Activated T-cell treated with anti-CD3 and anti-CD28 coated beads, Interleukin-2, amount 50 U/mL, for 72 hours (primary cell): ENCODE data around the gene NEAT1. TPM values are rescaled to one million over a fixed set of nuclear protein-coding genes. Genes with fewer than 3 reads are reported as not detected.

ENCODE experiments used
- ATAC-seq, 2 donors: fragments of 150-1000 bp; cut with Tn5 transposase; replicated peaks in 1 of 2; 2 replicates each; pipeline ENCODE4 v1.10.0; 2021; ENCODE audit warnings: moderate library complexity in 2 of 2, mild to moderate bottlenecking in 1 of 2
- DNase-seq, 2 donors: peaks; one replicate each; pipeline ENCODE4 v3.0.0; 2021 to 2022; ENCODE audit warnings: mixed read lengths in 1 of 2
- H3K27ac Mint-ChIP-seq: one replicate; pipeline ENCODE4 v1.8.0; 2022; ENCODE audit warnings: mild to moderate bottlenecking, moderate library complexity, mixed read lengths
- H3K27me3 Mint-ChIP-seq: one replicate; pipeline ENCODE4 v1.8.0; 2022; ENCODE audit warnings: low read depth, mixed read lengths
- H3K36me3 Mint-ChIP-seq, 2 donors: one replicate each; pipeline ENCODE4 v1.8.0; 2022; ENCODE audit warnings: mixed read lengths in 2 of 2, mild to moderate bottlenecking in 1 of 2; ENCODE audit not compliant: insufficient read depth in 2 of 2
- H3K4me1 Mint-ChIP-seq: one replicate; pipeline ENCODE4 v1.8.0; 2022; ENCODE audit warnings: low read depth, mixed read lengths
- H3K4me3 Mint-ChIP-seq, 2 donors: one replicate each; pipeline ENCODE4 v1.8.0; 2022; ENCODE audit warnings: mild to moderate bottlenecking in 2 of 2, mixed read lengths in 2 of 2, moderate library complexity in 2 of 2
- H3K9me3 Mint-ChIP-seq, 2 donors: one replicate each; pipeline ENCODE4 v1.8.0; 2022; ENCODE audit warnings: mixed read lengths in 2 of 2
- total RNA-seq, 2 donors: library from RNA; stranded (reverse); gene quantifications; one replicate each; pipeline ENCODE4 v1.2.3, GENCODE V29; 2022

Gene NEAT1
- total RNA-seq, 2 donors from 2014 or later: 678 to 1,151 TPM

GRCh38 chr11:65432100-65432650 is 9.6 kb downstream of the NEAT1 start:
- peak overlapping the region; percentile 55 to 76 for H3K4me3 Mint-ChIP-seq
- DNase-seq (no peak), ATAC-seq (no peak)
- H3K4me1 Mint-ChIP-seq: peaks cover 94% of the 10 kb centered on the region
- H3K27ac Mint-ChIP-seq: peak overlapping the region; percentile 86
- H3K27me3 Mint-ChIP-seq: no peaks in the 10 kb centered on the region
- H3K9me3 Mint-ChIP-seq: no peaks in the 10 kb centered on the region
- peaks cover 30 to 66% of the 10 kb centered on the region in 2 donors for H3K36me3 Mint-ChIP-seq

- no peak for DNase-seq
- Mint-ChIP-seq H3K27me3 (no peaks in the 10 kb centered on the region), H3K4me1 (peaks cover 94% of the 10 kb centered on the region), H3K4me3 (peak overlapping the region; percentile 55 to 76), H3K27ac (peak overlapping the region; percentile 86), H3K9me3 (no peaks in the 10 kb centered on the region), H3K36me3 (peaks cover 28 to 67% of the 10 kb centered on the region in 2 donors)
- ATAC-seq: no peak
These were observed 10.3 kb downstream of the NEAT1 start for GRCh38 chr11:65432686-65433582.

GRCh38 chr11:65433657-65434056 is 11.1 kb downstream of the NEAT1 start:
- H3K4me3 Mint-ChIP-seq: no peak overlapping the region
- H3K27ac Mint-ChIP-seq: peak overlapping the region; percentile 86
- peaks cover 93% of the 10 kb centered on the region for H3K4me1 Mint-ChIP-seq
- DNase-seq (no peak), ATAC-seq (no peak)
- H3K36me3 Mint-ChIP-seq: peaks cover 28 to 68% of the 10 kb centered on the region in 2 donors
- no peaks in the 10 kb centered on the region for H3K9me3 Mint-ChIP-seq
- no peaks in the 10 kb centered on the region for H3K27me3 Mint-ChIP-seq

- Mint-ChIP-seq H3K4me1 (peaks cover 93% of the 10 kb centered on the region), H3K27ac (peak overlapping the region; percentile 86), H3K27me3 (no peaks in the 10 kb centered on the region), H3K36me3 (peaks cover 29 to 71% of the 10 kb centered on the region in 2 donors), H3K4me3 (peak overlapping the region in 1 of 2 donors; percentile 37), H3K9me3 (no peaks in the 10 kb centered on the region)
- no peak for ATAC-seq
- DNase-seq: no peak
These were observed 11.6 kb downstream of the NEAT1 start for GRCh38 chr11:65434057-65434666.

- peak overlapping the region; percentile 86 for H3K27ac Mint-ChIP-seq
These were observed 12.2 kb downstream of the NEAT1 start for GRCh38 chr11:65434667-65435410.

GRCh38 chr11:65435411-65435931 is 12.9 kb downstream of the NEAT1 start:
- Mint-ChIP-seq H3K9me3 (no peaks in the 10 kb centered on the region), H3K4me3 (peak overlapping the region; percentile 21 to 37), H3K36me3 (peaks cover 25 to 74% of the 10 kb centered on the region in 2 donors), H3K4me1 (peaks cover 93% of the 10 kb centered on the region), H3K27ac (peak overlapping the region; percentile 86), H3K27me3 (no peaks in the 10 kb centered on the region)
- ATAC-seq: no peak
- DNase-seq: no peak

More at GRCh38 chr11:65434667-65435410, 12.2 kb downstream of the NEAT1 start:
- H3K27me3 Mint-ChIP-seq: no peaks in the 10 kb centered on the region
- no peaks in the 10 kb centered on the region for H3K9me3 Mint-ChIP-seq
- DNase-seq (no peak), ATAC-seq (no peak)
- H3K4me3 Mint-ChIP-seq: peak overlapping the region; percentile 21 to 37
- H3K4me1 Mint-ChIP-seq: peaks cover 93% of the 10 kb centered on the region
- peaks cover 29 to 73% of the 10 kb centered on the region in 2 donors for H3K36me3 Mint-ChIP-seq

GRCh38 chr11:65435981-65436411 is 13.4 kb downstream of the NEAT1 start:
- Mint-ChIP-seq H3K36me3 (peaks cover 25 to 73% of the 10 kb centered on the region in 2 donors), H3K27ac (peak overlapping the region; percentile 86), H3K4me1 (peaks cover 93% of the 10 kb centered on the region), H3K27me3 (no peaks in the 10 kb centered on the region), H3K9me3 (no peaks in the 10 kb centered on the region), H3K4me3 (peak overlapping the region; percentile 21 to 37)
- ATAC-seq: peak; percentile 16 to 17
- no peak for DNase-seq

- peak; percentile 20 to 24 for ATAC-seq
These were observed 13.9 kb downstream of the NEAT1 start for GRCh38 chr11:65436412-65437032.

GRCh38 chr11:65437436-65438227 is 15.0 kb downstream of the NEAT1 start:
- H3K4me3 Mint-ChIP-seq: peak overlapping the region; percentile 28 to 43
- peak overlapping the region; percentile 79 for H3K27ac Mint-ChIP-seq
- H3K9me3 Mint-ChIP-seq: no peaks in the 10 kb centered on the region
- no peaks in the 10 kb centered on the region for H3K27me3 Mint-ChIP-seq
- H3K36me3 Mint-ChIP-seq: peaks cover 28 to 79% of the 10 kb centered on the region in 2 donors
- no peak for ATAC-seq
- peaks cover 88% of the 10 kb centered on the region for H3K4me1 Mint-ChIP-seq
- DNase-seq: no peak

More at GRCh38 chr11:65436412-65437032, 13.9 kb downstream of the NEAT1 start:
- H3K27ac Mint-ChIP-seq: peak overlapping the region; percentile 68
- DNase-seq: no peak
- peak overlapping the region in 1 of 2 donors; percentile 18 for H3K4me3 Mint-ChIP-seq
- peaks cover 25 to 76% of the 10 kb centered on the region in 2 donors for H3K36me3 Mint-ChIP-seq
- no peaks in the 10 kb centered on the region for H3K27me3 Mint-ChIP-seq
- peaks cover 90% of the 10 kb centered on the region for H3K4me1 Mint-ChIP-seq
- H3K9me3 Mint-ChIP-seq: no peaks in the 10 kb centered on the region

- H3K27ac Mint-ChIP-seq: peak overlapping the region; percentile 97
- no peaks in the 10 kb centered on the region for H3K27me3 Mint-ChIP-seq
- peaks cover 88% of the 10 kb centered on the region for H3K4me1 Mint-ChIP-seq
- peaks cover 28 to 78% of the 10 kb centered on the region in 2 donors for H3K36me3 Mint-ChIP-seq
- ATAC-seq (no peak), DNase-seq (no peak)
- no peaks in the 10 kb centered on the region for H3K9me3 Mint-ChIP-seq
- peak overlapping the region; percentile 46 to 48 for H3K4me3 Mint-ChIP-seq
These were observed 15.9 kb downstream of the NEAT1 start for GRCh38 chr11:65438257-65439151.
